ENCODE results near the gene SLC45A2. TPM values are rescaled to one million over a fixed set of nuclear protein-coding genes. Genes with fewer than 3 reads are reported as not detected.
"Not testable (repeated sequence)": the region's sequence is repeated elsewhere in the genome, so short reads cannot be mapped to it uniquely, and the experiment has no call there.

Gene SLC45A2
- total RNA-seq, 1 donor from 2014 or later: 1.3 TPM

DNA sequence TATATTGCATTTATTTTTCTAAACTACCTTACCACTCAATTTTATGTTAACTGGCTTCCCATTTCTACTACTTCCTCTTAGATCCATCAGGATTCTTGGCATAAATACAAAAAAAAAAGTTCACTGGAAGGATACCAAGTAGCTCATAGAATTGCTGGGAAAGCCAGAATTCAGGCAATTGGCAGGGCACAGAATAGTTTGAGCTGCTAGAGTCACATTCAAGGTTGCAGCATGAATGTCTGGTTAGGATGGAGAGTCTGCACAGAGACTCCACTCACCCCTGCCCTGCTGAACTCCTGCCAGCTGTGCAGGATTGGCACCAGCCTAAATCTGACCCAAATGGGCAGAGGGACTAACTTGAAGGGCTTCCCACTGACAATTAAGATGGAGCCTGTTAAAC is 28.3 kb upstream of the SLC45A2 start:
- H3K27ac Mint-ChIP-seq (ENCODE audit: unreplicated experiment): no peak overlapping the region
- no peaks in the 10 kb centered on the region for H3K27me3 Mint-ChIP-seq (ENCODE audit: low read depth)
- peaks cover 25% of the 10 kb centered on the region for H3K4me1 Mint-ChIP-seq
- no peak for DNase-seq (ENCODE audit: low read depth, low spot score)
- H3K36me3 Mint-ChIP-seq (ENCODE audit: low read depth): no peaks in the 10 kb centered on the region
- H3K4me3 Mint-ChIP-seq: no peak overlapping the region
- TF ChIP-seq, protein P1, sequence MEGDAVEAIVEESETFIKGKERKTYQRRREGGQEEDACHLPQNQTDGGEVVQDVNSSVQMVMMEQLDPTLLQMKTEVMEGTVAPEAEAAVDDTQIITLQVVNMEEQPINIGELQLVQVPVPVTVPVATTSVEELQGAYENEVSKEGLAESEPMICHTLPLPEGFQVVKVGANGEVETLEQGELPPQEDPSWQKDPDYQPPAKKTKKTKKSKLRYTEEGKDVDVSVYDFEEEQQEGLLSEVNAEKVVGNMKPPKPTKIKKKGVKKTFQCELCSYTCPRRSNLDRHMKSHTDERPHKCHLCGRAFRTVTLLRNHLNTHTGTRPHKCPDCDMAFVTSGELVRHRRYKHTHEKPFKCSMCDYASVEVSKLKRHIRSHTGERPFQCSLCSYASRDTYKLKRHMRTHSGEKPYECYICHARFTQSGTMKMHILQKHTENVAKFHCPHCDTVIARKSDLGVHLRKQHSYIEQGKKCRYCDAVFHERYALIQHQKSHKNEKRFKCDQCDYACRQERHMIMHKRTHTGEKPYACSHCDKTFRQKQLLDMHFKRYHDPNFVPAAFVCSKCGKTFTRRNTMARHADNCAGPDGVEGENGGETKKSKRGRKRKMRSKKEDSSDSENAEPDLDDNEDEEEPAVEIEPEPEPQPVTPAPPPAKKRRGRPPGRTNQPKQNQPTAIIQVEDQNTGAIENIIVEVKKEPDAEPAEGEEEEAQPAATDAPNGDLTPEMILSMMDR (conservative IDR thresholded peaks at IDR 0.05): no peak
- H3K9me3 Mint-ChIP-seq: no peaks in the 10 kb centered on the region

DNA sequence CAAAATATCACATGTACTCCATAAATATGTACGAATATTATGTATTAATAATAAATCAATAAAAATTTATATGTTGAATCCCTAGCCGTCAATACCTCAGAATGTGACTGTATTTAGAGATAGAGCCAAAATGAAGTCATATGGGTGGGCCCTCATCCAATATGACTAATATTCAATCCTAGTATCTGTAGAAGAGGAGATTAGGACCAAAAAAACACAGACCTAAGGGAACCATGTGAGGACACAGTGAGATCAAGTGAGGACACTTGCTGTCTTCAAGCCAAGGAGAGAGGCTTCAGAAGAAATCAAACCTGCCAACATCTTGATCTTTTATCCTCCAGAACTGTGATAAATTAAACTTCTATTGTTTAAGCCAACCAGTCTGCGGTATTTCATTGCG is 27.0 kb upstream of the SLC45A2 start:
- H3K27me3 Mint-ChIP-seq (ENCODE audit: low read depth): no peaks in the 10 kb centered on the region
- H3K4me3 Mint-ChIP-seq: no peak overlapping the region
- no peak for DNase-seq (ENCODE audit: low read depth, low spot score)
- TF ChIP-seq, protein P1 (conservative IDR thresholded peaks at IDR 0.05): no peak
- H3K4me1 Mint-ChIP-seq: peaks cover 33% of the 10 kb centered on the region
- no peaks in the 10 kb centered on the region for H3K9me3 Mint-ChIP-seq
- H3K36me3 Mint-ChIP-seq (ENCODE audit: low read depth): no peaks in the 10 kb centered on the region
- no peak overlapping the region for H3K27ac Mint-ChIP-seq (ENCODE audit: unreplicated experiment)

DNA sequence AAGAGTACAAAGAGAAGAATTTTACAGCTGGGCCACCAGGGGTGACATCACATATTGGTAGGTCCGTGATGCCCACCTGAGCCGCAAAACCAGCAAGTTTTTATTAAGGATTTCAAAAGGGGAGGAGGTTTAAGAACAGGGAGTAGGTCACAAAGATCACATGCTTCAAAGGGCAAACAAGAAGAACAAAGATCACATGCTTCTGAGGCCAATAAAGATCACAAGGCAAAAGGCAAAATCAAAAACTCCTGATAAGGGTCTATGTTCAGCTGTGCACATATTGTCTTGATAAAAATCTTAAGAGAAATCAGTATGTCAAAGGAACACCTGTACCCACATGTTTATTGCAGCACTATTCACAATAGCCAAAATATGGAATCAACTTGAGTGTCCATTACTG is 25.7 kb upstream of the SLC45A2 start:
- Mint-ChIP-seq H3K4me1 (peaks cover 43% of the 10 kb centered on the region), H3K4me3 (peak overlapping the region; percentile 89)
- not testable (repeated sequence) for H3K9me3 Mint-ChIP-seq; H3K27ac Mint-ChIP-seq (ENCODE audit: unreplicated experiment); H3K36me3 Mint-ChIP-seq (ENCODE audit: low read depth); H3K27me3 Mint-ChIP-seq (ENCODE audit: low read depth); DNase-seq (ENCODE audit: low read depth, low spot score)

DNA sequence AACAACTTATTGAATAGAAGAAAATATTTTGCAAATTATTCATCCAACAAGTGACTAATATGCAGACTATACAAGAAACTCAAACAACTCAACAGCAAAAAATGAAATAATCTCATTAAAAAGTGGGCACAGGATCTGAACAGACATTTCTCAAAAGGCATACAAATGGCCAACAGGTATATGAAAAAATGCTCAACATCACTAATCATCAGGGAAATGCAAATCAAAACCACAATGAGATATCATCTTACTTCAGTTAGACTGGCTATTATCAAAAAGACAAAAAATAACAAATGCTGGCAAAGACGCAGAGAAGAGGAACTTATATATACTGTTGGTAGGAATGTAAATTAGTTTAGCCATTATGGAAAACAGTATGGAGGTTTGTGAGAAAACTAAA is 25.1 kb upstream of the SLC45A2 start:
- Mint-ChIP-seq H3K27me3 (ENCODE audit: low read depth) (no peaks in the 10 kb centered on the region), H3K4me1 (peaks cover 45% of the 10 kb centered on the region), H3K27ac (ENCODE audit: unreplicated experiment) (peak overlapping the region; percentile 15), H3K36me3 (ENCODE audit: low read depth) (no peaks in the 10 kb centered on the region), H3K9me3 (no peaks in the 10 kb centered on the region), H3K4me3 (peak overlapping the region; percentile 89)
- TF ChIP-seq, protein P1 (conservative IDR thresholded peaks at IDR 0.05): no peak
- no peak for DNase-seq (ENCODE audit: low read depth, low spot score)

DNA sequence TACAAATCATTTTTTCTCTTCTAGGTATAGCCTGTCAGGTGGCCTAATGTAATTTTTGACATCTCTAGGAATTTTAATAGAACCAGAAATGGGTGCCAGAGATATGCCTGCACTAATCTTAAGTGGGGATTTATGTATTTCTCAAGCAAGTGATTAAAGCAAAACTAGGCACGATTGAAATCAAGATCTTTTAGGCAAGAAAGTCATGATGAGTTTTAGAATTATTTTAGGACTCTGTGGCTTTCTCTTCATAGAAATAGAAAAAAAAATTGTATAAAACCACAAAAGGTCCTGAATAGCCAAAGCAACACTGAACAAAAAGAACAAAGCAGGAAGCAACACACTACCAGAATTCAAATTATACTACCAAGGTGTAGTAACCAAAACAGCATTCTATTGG is 24.3 kb upstream of the SLC45A2 start:
- no peak for DNase-seq (ENCODE audit: low read depth, low spot score)
- H3K27me3 Mint-ChIP-seq (ENCODE audit: low read depth): no peaks in the 10 kb centered on the region
- peaks cover 1% of the 10 kb centered on the region for H3K36me3 Mint-ChIP-seq (ENCODE audit: low read depth)
- H3K9me3 Mint-ChIP-seq: no peaks in the 10 kb centered on the region
- H3K4me1 Mint-ChIP-seq: peaks cover 47% of the 10 kb centered on the region
- H3K4me3 Mint-ChIP-seq: peak overlapping the region; percentile 89
- H3K27ac Mint-ChIP-seq (ENCODE audit: unreplicated experiment): peak overlapping the region; percentile 98
- TF ChIP-seq, protein P1 (conservative IDR thresholded peaks at IDR 0.05): no peak

DNA sequence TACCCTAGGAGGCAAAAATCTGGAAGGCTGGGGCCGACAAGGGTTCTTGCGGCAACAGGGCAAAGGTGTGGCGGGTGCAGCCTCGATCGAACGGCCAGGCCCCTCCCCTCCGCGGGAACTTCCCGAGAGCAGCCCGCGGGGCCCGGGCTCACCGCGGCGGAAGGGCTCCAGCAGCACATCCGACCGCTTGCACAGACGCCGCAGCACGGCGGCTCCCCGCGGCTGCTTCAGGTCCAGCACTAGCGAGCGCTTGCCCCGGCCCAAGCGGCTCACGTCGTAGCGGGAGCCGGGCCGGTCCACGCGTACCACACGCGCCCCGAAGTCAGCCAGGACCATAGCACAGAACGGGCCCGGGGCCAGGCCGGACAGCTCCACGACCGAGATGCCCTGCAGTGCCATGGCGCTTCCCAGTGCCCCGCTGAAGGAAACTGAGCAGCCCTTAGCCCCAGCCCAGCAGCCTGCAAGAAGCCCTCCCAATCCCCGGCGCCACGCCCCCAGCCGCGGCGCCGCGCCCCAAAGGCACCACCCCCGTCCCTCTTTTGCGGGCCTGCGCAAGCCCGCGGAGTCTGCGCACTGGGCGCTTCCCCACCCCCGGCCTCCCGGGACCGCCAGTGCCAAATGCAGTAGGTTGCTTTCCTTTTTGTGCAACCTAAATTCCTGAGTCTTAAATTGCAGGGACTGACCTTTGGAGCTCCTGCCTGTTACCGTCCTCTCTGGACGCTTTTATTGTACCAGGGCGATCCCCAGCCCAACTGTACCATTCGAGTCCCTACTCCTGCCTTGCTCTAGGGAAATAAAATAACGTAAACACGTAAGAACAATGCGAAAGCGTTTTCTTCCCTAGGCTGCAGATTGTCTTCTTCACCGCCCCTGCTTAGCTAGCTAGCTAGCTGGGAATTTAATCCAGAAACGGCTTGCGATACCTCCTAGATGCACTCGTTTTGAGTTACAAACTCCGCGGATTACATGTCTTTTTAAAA is 23.4 kb upstream of the SLC45A2 start, which contains the start of gene AMACR:
Gene AMACR (minus strand): TSS at position 430 of the 980 bp plus-strand sequence. CDS start 31 bp downstream, at position 399.
- Mint-ChIP-seq H3K4me1 (peaks cover 56% of the 10 kb centered on the region), H3K9me3 (no peaks in the 10 kb centered on the region), H3K4me3 (peak within 1 kb of the TSS; percentile 89), H3K27me3 (ENCODE audit: low read depth) (no peaks in the 10 kb centered on the region), H3K27ac (ENCODE audit: unreplicated experiment) (peak within 1 kb of the TSS; percentile 98), H3K36me3 (ENCODE audit: low read depth) (peaks cover 10% of the 10 kb centered on the region)
- TF ChIP-seq, protein P1 (conservative IDR thresholded peaks at IDR 0.05): peak; percentile 26
- DNase-seq (ENCODE audit: low read depth, low spot score): peak; percentile 81

All from neural crest cell (in vitro differentiated cells).